ENCODE data around the gene RASA3. TPM values are rescaled to one million over a fixed set of nuclear protein-coding genes. Genes with fewer than 3 reads are reported as not detected.
A peak's percentile ranks its signal among the peaks of the same experiment; 100 is the strongest.
"Not testable (repeated sequence)": the region's sequence is repeated elsewhere in the genome, so short reads cannot be mapped to it uniquely, and the experiment has no call there.

Gene RASA3
- total RNA-seq, 1 donor from 2014 or later, result 9.3 TPM

DNA sequence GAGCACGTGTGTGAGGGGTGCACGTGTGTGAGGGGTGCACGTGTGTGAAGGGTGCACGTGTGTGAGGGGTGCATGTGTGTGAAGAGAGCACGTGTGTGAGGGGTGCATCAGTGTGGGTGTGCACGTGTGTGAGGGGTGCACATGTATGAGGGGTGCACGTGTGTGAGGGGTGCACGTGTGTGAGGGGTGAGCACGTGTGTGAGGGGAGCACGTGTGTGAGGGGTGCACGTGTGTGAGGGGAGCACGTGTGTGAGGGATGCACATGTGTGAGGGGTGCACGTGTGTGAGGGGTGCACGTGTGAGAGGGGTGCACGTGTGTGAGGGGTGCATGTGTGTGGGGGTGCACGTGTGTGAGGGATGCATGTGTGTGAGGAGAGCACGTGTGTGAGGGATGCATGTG lies 15.7 kb downstream of the RASA3 start:
- H3K27ac Mint-ChIP-seq, result no peak overlapping the region
- H3K27me3 Mint-ChIP-seq, result peaks cover 8% of the 10 kb centered on the region
- peaks cover 59% of the 10 kb centered on the region for H3K4me1 Mint-ChIP-seq (ENCODE audit: unreplicated experiment)

DNA sequence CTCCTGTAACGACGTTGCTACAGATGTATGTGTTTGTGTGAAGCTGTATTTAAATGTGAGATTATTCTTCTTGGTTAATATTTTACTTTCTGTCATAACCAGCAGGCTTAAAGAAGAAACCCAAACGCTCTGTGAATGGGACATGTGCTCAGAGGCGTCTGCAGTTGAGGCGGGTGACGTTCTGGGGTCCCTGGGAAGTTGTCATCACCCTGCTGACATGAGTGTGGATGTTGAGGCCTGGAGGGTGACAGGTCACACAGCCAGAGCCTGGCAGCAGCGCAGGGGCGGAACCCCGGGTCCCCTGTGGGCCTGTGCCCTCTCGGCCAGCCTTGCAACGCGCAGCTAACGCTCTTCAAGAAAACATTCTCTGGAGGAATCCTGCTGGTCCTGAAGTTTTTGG lies 16.6 kb downstream of the RASA3 start:
- peaks cover 7% of the 10 kb centered on the region for H3K27me3 Mint-ChIP-seq
- no peak for DNase-seq (ENCODE audit: extremely low spot score, unreplicated experiment)
- TF ChIP-seq, protein P1, sequence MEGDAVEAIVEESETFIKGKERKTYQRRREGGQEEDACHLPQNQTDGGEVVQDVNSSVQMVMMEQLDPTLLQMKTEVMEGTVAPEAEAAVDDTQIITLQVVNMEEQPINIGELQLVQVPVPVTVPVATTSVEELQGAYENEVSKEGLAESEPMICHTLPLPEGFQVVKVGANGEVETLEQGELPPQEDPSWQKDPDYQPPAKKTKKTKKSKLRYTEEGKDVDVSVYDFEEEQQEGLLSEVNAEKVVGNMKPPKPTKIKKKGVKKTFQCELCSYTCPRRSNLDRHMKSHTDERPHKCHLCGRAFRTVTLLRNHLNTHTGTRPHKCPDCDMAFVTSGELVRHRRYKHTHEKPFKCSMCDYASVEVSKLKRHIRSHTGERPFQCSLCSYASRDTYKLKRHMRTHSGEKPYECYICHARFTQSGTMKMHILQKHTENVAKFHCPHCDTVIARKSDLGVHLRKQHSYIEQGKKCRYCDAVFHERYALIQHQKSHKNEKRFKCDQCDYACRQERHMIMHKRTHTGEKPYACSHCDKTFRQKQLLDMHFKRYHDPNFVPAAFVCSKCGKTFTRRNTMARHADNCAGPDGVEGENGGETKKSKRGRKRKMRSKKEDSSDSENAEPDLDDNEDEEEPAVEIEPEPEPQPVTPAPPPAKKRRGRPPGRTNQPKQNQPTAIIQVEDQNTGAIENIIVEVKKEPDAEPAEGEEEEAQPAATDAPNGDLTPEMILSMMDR (conservative IDR thresholded peaks at IDR 0.05), result no peak
- H3K27ac Mint-ChIP-seq, result peak overlapping the region; percentile 76
- peak overlapping the region; percentile 55 for H3K4me3 Mint-ChIP-seq
- H3K9me3 Mint-ChIP-seq, result no peaks in the 10 kb centered on the region
- peaks cover 4% of the 10 kb centered on the region for H3K36me3 Mint-ChIP-seq
- peaks cover 55% of the 10 kb centered on the region for H3K4me1 Mint-ChIP-seq (ENCODE audit: unreplicated experiment)

More for the DNA sequence above, 15.7 kb downstream of the RASA3 start:
- H3K36me3 Mint-ChIP-seq, result peaks cover 4% of the 10 kb centered on the region
- no peak overlapping the region for H3K4me3 Mint-ChIP-seq
- no peak for DNase-seq (ENCODE audit: extremely low spot score, unreplicated experiment)
- H3K9me3 Mint-ChIP-seq, result no peaks in the 10 kb centered on the region
- TF ChIP-seq, protein P1 (conservative IDR thresholded peaks at IDR 0.05), result no peak

DNA sequence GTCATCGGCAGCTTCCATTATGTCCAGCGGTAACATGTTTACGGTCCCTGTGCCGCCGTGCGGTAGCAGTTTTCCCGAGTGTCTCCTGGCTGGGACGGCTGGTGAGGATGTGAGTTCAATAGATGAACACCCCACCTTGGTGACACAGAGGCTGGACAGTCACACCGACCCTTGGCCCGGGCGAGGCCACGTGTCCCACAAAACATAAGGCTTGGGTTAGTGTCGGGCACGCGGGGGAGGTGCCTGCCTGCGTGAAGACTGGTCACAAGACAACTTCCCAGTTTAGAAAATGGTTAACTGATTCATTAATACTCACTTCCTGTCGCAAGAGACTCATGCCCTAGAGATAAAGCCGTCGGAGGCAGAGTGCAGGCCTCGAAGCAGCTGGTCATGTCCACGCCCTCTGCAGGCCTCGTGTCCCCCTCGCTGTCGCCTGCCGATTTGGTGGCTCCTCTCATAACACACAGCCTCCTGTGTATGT lies 17.2 kb downstream of the RASA3 start:
- H3K36me3 Mint-ChIP-seq, result peaks cover 4% of the 10 kb centered on the region
- TF ChIP-seq, protein P1 (conservative IDR thresholded peaks at IDR 0.05), result no peak
- H3K4me1 Mint-ChIP-seq (ENCODE audit: unreplicated experiment), result peaks cover 55% of the 10 kb centered on the region
- H3K27me3 Mint-ChIP-seq, result peaks cover 3% of the 10 kb centered on the region
- DNase-seq (ENCODE audit: extremely low spot score, unreplicated experiment), result no peak
- H3K4me3 Mint-ChIP-seq, result peak overlapping the region; percentile 55
- H3K27ac Mint-ChIP-seq, result peak overlapping the region; percentile 76
- H3K9me3 Mint-ChIP-seq, result no peaks in the 10 kb centered on the region

DNA sequence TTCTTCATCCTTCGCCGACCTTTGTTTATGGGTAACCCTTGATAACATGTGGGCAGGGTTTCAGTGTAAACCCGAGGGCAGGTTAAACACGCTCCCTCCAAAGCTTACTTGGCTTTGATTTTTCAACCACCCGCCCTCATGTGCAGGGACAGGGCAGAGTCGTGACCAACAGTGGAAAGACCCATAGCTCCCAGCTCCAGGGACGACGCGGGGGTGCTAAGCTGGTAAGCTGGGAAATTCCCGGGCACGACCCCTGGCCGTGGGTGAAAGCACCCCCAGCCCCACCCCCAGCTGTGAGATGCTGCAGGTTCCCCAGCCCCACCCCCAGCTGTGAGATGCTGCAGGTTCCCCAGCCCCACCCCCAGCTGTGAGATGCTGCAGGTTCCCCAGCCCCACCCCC lies 17.8 kb downstream of the RASA3 start:
- peaks cover 56% of the 10 kb centered on the region for H3K4me1 Mint-ChIP-seq (ENCODE audit: unreplicated experiment)
- H3K27me3 Mint-ChIP-seq; DNase-seq (ENCODE audit: extremely low spot score, unreplicated experiment); H3K4me3 Mint-ChIP-seq; H3K36me3 Mint-ChIP-seq; H3K9me3 Mint-ChIP-seq; H3K27ac Mint-ChIP-seq: not testable (repeated sequence)

DNA sequence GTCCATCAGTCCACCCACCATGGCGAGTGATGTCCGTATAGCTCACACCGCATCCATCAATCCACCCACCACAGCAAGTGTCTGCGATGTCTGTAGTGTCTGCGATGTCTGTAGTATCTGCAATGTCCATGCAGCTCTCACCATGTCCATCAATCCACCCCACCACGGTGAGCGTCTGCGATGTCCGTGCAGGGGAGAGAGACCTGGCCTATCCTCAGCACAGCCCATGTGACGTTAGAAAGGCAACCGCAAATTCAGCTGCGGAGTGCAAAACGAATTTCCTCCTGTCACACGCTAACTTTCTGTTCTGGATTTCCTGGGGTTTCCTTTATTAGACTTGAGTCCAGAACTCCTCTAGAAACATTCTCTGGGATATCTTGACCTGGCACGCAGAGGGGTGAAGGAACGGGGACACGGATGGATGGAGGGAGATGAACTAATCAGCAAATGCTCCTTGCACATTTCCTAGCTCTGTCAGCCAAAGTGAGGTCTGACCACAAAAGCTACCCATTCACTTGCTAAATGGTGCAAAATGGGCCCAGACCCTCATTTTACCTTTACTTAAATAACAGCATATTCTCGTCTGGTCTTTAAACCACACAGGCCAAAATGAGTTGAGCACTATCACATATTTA lies 18.3 kb downstream of the RASA3 start:
- no peaks in the 10 kb centered on the region for H3K9me3 Mint-ChIP-seq
- no peak overlapping the region for H3K4me3 Mint-ChIP-seq
- no peak for DNase-seq (ENCODE audit: extremely low spot score, unreplicated experiment)
- TF ChIP-seq, protein P1 (conservative IDR thresholded peaks at IDR 0.05), result no peak
- H3K36me3 Mint-ChIP-seq, result peaks cover 4% of the 10 kb centered on the region
- H3K27me3 Mint-ChIP-seq, result peaks cover 3% of the 10 kb centered on the region
- peaks cover 57% of the 10 kb centered on the region for H3K4me1 Mint-ChIP-seq (ENCODE audit: unreplicated experiment)
- no peak overlapping the region for H3K27ac Mint-ChIP-seq

DNA sequence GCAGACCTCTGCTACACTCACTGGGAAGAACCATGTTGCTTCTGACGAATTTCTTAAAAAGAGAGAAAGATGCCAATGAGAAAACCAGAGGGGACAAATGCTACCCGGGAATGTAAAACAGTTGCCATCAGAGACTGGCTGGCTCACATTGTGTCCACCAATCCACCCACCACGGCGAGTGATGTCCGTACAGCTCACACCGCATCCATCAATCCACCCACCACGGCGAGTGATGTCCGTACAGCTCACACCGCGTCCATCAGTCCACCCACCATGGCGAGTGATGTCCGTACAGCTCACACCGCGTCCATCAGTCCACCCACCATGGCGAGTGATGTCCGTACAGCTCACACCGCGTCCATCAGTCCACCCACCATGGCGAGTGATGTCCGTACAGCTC lies 19.0 kb downstream of the RASA3 start:
- DNase-seq (ENCODE audit: extremely low spot score, unreplicated experiment); H3K27ac Mint-ChIP-seq; H3K4me3 Mint-ChIP-seq; H3K9me3 Mint-ChIP-seq; H3K36me3 Mint-ChIP-seq; H3K27me3 Mint-ChIP-seq: not testable (repeated sequence)
- H3K4me1 Mint-ChIP-seq (ENCODE audit: unreplicated experiment), result peaks cover 51% of the 10 kb centered on the region
